Left renal cortex interstitium (tissue), 4 donors: ENCODE data around the gene ANP32D. TPM values are rescaled to one million over a fixed set of nuclear protein-coding genes. Genes with fewer than 3 reads are reported as not detected.
"Not testable (repeated sequence)": the region's sequence is repeated elsewhere in the genome, so short reads cannot be mapped to it uniquely, and the experiment has no call there.

Source experiments
- DNase-seq, 4 donors: peaks; one replicate each; pipeline ENCODE4 v3.0.0-alpha.2; 2013; ENCODE audit warnings: low read depth in 4 of 4, low spot score in 2 of 4, missing footprints in 1 of 4
- polyA plus RNA-seq, 4 donors: library from polyadenylated mRNA; unstranded; fragments of 120-200 nt; gene quantifications; one replicate each; pipeline ENCODE4 v1.2.1, GENCODE V29; 2013; ENCODE audit not compliant: insufficient read length in 4 of 4

The ANP32D gene
- under 1 TPM; 0.19 to 0.30 (median 0.26) TPM for polyA plus RNA-seq

GRCh38 chr12:48472259-48472658, at the start of gene ANP32D:
Gene ANP32D, plus strand, starts transcription at chr12:48472559. Its CDS starts 106 bp downstream, at chr12:48472665.
- DNase-seq = no peak

- no peak for DNase-seq
These were observed 49.2 kb upstream of the ANP32D start for GRCh38 chr12:48423171-48423570.

- DNase-seq = no peak
These were observed 47.7 kb upstream of the ANP32D start for GRCh38 chr12:48424644-48425043.

GRCh38 chr12:48434016-48434415, 38.3 kb upstream of the ANP32D start:
- DNase-seq = not testable (repeated sequence)

- DNase-seq = no peak
These were observed 31.3 kb upstream of the ANP32D start for GRCh38 chr12:48441069-48441468.

- DNase-seq = no peak
These were observed 30.0 kb upstream of the ANP32D start for GRCh38 chr12:48442179-48442847.

GRCh38 chr12:48445538-48445937, 26.8 kb upstream of the ANP32D start:
- no peak for DNase-seq

- DNase-seq = no peak
These were observed 26.1 kb upstream of the ANP32D start for GRCh38 chr12:48446161-48446776.

- no peak for DNase-seq
These were observed 24.6 kb upstream of the ANP32D start for GRCh38 chr12:48447755-48448154.

GRCh38 chr12:48451372-48451771, 21.0 kb upstream of the ANP32D start:
- DNase-seq = no peak

GRCh38 chr12:48452961-48453360, 19.4 kb upstream of the ANP32D start:
- not testable (repeated sequence) for DNase-seq

- DNase-seq = no peak
These were observed 17.7 kb upstream of the ANP32D start for GRCh38 chr12:48454667-48455066.

GRCh38 chr12:48455116-48455515, 17.2 kb upstream of the ANP32D start:
- DNase-seq = no peak

- DNase-seq = no peak
These were observed 13.1 kb upstream of the ANP32D start for GRCh38 chr12:48459259-48459658.

- not testable (repeated sequence) for DNase-seq
These were observed 3.3 kb upstream of the ANP32D start for GRCh38 chr12:48469027-48469426.

GRCh38 chr12:48473061-48473460, 702 bp downstream of the ANP32D start:
- no peak for DNase-seq

GRCh38 chr12:48474497-48474896, 2.1 kb downstream of the ANP32D start:
- DNase-seq = not testable (repeated sequence)

GRCh38 chr12:48482198-48482597, 9.8 kb downstream of the ANP32D start, which contains the start of gene C12orf54:
Gene C12orf54, plus strand, starts transcription at chr12:48482498. Its CDS starts 799 bp downstream, at chr12:48483297.
- DNase-seq = no peak

- no peak for DNase-seq
These were observed 10.6 kb downstream of the ANP32D start for GRCh38 chr12:48482930-48483329.

- no peak for DNase-seq
These were observed 13.9 kb downstream of the ANP32D start for GRCh38 chr12:48486261-48486660.

- DNase-seq = no peak
These were observed 14.3 kb downstream of the ANP32D start for GRCh38 chr12:48486679-48487078.

GRCh38 chr12:48489012-48489411, 16.7 kb downstream of the ANP32D start:
- DNase-seq = no peak
